ENCODE results near the gene COL9A3. TPM values are rescaled to one million over a fixed set of nuclear protein-coding genes. Genes with fewer than 3 reads are reported as not detected.

Gene COL9A3
- total RNA-seq, 2 experiments from 2014 or later: not detected

DNA sequence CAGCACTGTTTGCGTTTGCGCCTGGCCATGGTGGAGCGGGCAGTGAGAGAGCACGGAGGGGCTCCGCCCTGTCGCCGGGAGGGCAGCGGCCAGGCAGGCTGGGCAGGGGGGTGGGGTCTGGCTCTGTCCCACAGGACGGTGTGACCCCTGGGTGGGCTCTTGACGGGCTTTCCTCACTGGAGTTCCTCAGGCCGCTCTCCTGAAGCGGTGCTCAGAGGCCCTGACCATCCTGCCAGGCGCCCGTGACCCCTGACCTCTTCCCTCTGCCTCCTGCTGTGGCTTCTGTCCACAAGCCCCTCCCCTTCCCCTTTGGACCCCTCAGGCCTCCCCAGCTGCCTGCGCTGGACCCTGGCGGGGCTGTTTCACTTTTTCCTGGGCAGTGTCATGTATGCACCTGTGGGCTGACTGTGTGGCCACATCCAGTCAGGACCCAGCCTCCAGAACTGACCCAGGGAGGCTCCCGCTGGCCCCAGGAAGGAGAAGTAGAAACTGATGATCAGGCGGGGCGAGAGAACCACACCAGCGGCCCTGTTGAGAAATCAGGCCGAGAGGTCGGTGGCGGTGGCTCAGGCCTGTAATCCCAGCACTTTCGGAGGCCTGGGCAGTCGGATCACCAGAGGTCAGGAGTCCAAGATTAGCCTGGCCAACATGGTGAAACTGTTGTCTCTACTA lies 11.0 kb upstream of the COL9A3 start:
- CTCF ChIA-PET: interaction anchor here (1.2 to 3.8 kb wide), 2 partner anchors 14 to 32 kb away, joined by 3 to 21 read pairs; no protein-coding TSS in a partner anchor
- POLR2A ChIA-PET: interaction anchor here (0.6 to 2.3 kb wide), 2 partner anchors 11 to 19 kb away, joined by 3 to 7 read pairs; no protein-coding TSS in a partner anchor

DNA sequence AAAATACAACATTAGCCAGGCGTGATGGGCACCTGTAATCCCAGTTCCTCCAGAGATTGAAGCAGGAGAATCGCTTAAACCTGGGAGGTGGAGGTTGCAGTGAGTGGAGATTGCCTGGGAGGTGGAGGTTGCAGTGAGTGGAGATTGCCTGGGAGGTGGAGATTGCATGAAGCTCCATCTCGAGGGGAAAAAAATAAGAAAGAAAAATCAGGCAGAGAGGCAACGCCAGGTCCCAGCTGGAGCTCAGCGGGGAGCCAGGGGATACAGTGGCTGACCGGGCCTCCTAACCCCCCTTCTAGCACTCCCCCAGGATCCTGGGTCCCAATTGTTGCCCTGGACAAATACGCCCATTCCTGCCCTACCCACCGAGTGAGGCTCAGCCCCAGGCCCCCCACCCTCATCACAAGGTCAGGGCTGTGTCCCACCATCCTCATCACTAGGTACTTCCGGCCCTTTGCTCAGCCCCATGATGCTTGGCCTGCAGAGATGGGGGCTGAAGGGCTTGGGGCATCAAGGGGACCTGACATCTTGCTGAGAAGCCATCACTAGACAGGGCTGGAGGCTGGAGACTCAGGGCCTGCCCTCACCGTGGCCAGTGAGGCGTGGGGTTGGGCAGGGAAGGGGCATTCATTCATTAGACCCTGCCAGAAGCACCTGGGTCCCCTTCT lies 10.3 kb upstream of the COL9A3 start:
- CTCF ChIA-PET: interaction anchor here (3.8 kb wide), 1 partner anchor 15 kb away, joined by 21 read pairs; no protein-coding TSS in a partner anchor
- POLR2A ChIA-PET: no interaction called here

DNA sequence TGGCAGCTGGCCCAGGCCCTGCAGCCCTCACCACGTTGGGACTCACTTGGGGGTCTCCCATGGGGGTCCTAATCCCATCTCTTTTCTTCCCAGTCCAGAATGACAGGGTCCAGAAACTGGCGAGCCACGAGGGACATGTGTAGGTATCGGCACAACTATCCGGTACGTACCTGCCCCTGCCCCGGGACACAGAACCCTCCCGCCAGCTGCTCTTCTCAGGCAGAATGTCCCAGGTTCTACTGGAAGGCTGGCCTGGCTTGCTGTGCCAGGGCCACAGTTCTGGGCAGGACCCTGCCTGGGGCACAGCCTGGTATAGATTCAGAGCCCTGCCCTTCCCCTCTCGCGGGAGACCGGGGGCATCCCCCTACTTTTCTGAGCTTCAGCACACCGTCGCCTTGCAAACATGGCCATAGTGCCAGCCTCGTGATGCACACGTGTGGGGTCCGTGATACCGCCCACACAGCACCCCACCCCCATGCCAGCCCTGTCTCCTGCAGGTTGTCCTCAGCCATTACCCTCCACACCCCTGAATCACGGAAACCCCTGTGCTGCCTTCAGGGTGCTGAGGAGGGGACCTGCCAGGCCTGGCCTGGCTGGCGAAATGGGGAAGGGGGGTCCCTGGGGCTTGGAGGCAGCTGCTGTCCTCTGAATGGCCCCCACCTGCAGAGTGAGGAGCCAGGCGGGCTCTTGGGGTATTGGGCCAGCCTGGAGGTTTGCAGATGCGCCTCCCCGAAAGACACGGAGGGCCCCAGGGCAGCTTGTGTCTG lies 9.2 kb upstream of the COL9A3 start:
- ChIA-PET CTCF (interaction anchor here (0.8 to 3.8 kb wide), 21 partner anchors 9 to 308 kb away, joined by 3 to 21 read pairs (median 4); partner anchors contain the start of genes COL9A3 and MRGBP), POLR2A (interaction anchor here (0.5 to 0.9 kb wide), 3 partner anchors 11 to 68 kb away, joined by 3 to 6 read pairs (median 4); partner anchors contain the start of gene MRGBP)

DNA sequence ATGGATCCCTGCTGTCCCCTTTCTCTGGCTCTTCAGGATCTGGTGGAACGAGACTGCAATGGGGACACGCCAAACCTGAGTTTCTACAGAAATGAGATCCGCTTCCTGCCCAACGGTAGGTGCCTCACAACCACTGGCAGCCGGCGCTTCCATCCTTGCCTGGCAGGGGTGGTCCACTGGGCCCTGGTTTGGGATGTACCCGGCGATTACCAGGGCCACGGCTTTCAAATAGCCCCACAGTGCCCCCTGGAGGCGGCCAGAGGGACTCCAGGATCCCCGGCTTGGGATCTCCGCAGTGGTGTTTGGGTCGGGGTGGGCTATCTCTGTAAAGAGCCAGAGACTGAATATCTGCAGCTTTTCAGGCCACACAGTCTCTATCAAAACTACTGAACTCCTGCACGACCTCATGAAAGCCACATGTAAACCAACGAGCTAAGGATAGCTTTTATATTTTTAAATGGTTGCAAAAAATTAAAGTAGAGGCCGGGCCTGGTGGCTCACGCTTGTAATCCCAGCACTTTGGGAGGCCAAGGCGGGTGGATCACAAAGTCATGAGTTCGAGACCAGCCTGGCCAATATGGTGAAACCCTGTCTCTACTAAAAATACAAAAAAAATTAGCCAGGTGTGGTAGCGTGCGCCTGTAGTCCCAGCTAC lies 8.5 kb upstream of the COL9A3 start:
- CTCF ChIA-PET: interaction anchor here (0.5 to 3.8 kb wide), 23 partner anchors 8 to 398 kb away, joined by 3 to 21 read pairs (median 4); partner anchors contain the start of genes COL9A3, MRGBP and TCFL5
- POLR2A ChIA-PET: interaction anchor here (0.5 to 0.9 kb wide), 6 partner anchors 8 to 634 kb away, joined by 3 to 9 read pairs (median 4); partner anchors contain the start of genes COL9A3 and MRGBP

DNA sequence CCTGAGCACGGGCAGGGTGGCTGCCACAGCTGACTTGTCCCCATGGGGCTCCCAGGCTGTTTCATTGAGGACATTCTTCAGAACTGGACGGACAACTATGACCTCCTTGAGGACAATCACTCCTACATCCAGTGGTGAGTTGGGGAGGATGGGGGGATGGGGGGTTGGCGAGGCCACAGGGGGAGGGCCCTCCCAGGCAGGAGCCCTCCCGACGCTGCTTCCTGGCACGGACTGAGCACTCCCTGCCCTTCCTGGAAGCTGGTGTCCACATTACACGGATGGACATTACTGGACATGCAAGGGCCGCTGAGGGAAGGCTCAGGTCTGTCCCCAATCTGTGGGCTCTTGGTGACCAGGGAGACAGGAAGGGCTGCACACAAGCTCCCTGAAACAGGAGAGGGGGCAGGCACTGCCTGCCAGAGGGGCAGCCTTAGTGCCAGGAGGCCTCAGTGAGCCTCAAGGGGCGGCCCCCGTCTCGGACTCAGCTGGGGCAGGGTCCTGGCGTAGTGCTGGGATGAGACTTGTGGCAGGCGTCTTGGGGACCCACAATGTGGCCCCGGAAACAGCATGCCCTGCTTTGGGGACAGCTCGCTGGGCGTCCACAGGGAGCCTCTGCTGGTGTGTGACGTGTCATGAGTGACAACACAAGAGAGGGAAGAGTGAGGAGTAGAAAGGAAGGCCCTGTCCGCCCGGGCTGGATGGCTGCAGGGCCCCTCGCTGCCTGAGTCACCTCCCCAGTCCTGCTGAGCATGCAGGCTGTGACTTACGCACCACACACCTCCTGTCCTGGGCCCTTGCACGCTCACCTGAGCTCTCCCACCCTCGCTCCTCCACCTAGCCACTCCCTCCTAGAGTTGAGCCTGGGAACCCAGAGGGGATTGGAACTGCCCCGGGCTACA lies 7.1 kb upstream of the COL9A3 start:
- POLR2A ChIA-PET: no interaction called here
- CTCF ChIA-PET: interaction anchor here (0.7 to 3.8 kb wide), 5 partner anchors 13 to 310 kb away, joined by 3 to 21 read pairs (median 9); no protein-coding TSS in a partner anchor

DNA sequence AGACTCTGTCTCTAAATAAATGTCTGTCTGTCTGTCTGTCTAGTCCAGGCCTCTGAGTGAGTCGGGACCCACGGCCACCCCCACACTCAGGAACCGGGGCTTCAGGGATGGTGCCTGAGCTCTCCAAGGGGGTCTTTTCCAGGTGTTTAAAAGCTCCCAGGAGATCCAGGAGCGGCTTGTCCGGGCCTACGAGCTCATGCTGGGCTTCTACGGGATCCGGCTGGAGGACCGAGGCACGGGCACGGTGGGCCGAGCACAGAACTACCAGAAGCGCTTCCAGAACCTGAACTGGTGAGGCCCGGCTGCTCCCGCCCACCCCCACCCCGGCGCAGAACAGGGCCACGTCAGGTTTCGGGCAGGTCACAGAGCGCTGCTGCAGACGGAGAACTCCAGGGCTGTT lies 5.5 kb upstream of the COL9A3 start:
- ChIA-PET CTCF (no interaction called here), POLR2A (no interaction called here)

DNA sequence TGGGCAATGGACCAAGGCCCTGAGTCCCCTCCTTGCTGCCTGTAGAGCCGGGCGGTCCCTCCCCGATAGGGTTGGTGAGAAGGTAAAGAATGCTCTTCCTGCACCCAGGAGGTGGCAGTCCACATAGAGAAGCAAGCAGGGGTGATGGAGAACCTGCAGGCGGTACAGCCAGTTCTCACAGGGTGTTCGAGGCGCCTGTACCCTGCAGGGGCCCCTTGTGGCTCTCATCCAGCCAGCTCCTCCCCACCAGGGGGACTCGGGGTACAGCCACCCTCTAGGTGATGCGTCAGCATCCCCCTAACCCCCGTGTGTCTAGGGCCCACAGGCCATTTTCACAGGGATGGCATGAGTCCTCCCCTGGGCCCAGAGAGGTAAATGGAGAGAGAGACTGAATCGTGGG lies 5.1 kb upstream of the COL9A3 start:
- ChIA-PET POLR2A (no interaction called here), CTCF (no interaction called here)

DNA sequence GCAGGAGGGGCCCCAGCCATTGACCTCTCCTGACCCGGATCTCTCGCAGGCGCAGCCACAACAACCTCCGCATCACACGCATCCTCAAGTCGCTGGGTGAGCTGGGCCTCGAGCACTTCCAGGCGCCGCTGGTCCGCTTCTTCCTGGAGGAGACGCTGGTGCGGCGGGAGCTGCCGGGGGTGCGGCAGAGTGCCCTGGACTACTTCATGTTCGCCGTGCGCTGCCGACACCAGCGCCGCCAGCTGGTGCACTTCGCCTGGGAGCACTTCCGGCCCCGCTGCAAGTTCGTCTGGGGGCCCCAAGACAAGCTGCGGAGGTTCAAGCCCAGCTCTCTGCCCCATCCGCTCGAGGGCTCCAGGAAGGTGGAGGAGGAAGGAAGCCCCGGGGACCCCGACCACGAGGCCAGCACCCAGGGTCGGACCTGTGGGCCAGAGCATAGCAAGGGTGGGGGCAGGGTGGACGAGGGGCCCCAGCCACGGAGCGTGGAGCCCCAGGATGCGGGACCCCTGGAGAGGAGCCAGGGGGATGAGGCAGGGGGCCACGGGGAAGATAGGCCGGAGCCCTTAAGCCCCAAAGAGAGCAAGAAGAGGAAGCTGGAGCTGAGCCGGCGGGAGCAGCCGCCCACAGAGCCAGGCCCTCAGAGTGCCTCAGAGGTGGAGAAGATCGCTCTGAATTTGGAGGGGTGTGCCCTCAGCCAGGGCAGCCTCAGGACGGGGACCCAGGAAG lies 4.5 kb upstream of the COL9A3 start:
- CTCF ChIA-PET: no interaction called here
- POLR2A ChIA-PET: no interaction called here

DNA sequence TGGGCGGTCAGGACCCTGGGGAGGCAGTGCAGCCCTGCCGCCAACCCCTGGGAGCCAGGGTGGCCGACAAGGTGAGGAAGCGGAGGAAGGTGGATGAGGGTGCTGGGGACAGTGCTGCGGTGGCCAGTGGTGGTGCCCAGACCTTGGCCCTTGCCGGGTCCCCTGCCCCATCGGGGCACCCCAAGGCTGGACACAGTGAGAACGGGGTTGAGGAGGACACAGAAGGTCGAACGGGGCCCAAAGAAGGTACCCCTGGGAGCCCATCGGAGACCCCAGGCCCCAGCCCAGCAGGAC lies 4.0 kb upstream of the COL9A3 start:
- ChIA-PET POLR2A (no interaction called here), CTCF (no interaction called here)

DNA sequence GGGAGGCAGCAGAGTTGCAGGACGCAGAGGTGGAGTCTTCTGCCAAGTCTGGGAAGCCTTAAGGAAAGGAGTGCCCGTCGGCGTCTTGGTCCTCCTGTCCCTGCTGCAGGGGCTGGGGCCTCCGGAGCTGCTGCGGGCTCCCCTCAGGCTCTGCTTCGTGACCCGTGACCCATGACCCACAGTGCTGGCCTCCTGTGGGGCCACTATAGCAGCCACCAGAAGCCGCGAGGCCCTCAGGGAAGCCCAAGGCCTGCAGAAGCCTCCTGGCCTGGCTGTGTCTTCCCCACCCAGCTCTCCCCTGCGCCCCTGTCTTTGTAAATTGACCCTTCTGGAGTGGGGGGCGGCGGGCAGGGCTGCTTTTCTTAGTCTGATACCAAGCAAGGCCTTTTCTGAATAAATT lies 3.3 kb upstream of the COL9A3 start:
- CTCF ChIA-PET: no interaction called here
- POLR2A ChIA-PET: no interaction called here

DNA sequence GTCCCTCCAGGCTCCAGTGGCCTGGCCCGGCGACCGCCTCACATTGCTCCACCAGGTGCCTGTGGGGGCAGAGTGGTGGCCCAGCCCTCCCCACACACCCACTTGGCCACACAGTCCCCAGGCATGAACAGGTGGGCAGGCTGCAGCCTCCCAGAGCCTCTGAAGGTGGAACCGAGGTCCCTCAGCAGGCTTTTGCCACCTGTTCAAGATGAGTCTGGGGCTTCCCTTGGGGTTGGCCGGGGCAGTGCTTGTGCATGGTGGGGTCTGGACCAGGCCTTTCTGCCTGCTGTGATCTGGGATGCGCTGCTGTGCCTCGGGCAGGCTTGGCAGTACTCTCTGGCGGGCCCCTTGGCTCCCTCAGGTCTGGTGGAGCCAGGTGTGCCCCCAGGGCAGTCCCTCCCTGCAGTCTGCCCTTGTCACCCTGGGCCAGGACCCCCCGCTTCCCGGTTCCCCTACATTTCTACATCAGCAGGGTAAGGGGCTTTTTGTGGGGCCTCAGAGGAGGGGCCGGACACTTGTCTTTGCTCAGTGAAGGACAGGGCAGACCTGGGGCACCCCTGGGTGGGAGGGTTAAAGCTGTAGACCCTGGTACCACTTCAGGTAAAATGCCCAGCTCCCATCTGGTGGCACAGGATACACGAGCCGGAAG lies 2.7 kb upstream of the COL9A3 start:
- CTCF ChIA-PET: interaction anchor here (1.0 to 1.3 kb wide), 2 partner anchors 42 to 120 kb away, joined by 3 to 4 read pairs; no protein-coding TSS in a partner anchor

DNA sequence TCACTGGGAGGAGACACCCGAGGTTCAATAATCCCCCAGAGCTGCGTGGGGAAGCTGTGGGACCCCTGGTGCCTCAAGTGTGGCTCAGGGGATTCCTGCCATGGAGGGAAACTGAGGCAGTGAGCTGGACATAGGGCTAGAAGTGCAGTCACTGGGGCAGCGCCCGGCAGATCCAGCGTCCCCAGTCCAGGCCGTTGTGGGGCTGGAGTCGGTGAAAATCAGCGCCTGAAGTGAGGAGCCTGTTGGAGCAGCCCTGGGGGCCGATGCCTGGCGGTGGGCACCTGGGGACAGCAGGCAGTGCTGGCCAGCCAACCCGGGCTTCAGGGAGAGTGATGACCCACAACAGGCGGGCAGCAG lies 2.2 kb upstream of the COL9A3 start:
- ChIA-PET POLR2A (no interaction called here), CTCF (interaction anchor here (1.0 to 1.3 kb wide), 2 partner anchors 42 to 119 kb away, joined by 3 to 4 read pairs; no protein-coding TSS in a partner anchor)

More for the DNA sequence above, 2.7 kb upstream of the COL9A3 start:
- POLR2A ChIA-PET: no interaction called here

DNA sequence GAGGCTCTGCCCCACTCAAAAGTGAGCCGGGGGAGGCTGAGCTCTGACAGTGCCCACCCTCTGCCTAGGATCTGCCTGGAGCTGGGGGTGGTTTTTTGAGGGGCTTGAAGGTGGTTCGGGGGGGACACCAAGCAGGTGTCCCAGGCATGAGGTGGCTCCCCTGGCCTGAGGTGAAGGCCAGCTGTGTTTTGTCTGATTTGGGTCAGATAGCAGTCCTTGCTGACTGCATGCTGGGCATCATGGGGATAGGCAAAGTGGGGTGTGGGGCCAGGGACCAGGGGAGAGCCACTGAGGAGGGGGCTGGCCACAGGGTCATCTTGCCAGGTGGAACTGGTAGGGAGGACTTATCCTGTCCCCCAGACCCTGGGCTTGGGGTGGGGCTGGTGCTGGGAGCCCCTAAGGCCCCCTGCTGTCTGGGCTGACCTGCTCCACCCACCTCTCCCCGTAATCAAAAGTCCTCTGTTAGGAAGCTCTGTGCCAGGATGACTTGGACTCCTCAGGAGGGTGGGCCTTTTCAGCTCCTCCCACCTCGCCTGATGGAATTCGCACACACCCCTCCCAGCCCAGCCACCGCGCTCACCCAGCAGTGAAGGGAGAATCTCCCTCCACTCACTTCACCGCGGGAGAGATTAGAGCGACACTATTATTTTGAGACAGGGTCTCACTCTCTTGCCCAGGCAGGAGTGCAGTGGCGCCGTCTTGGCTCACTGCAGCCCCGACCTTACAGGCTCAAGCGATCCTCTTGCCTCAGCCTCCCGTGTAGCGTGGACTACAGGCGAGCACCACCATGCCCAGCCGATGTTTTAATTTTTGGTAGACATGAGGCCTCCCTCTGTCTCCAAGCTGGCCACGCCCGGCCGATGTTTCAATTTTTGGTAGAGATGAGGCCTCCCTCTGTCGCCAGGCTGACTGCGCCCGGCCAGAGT lies 1.5 kb upstream of the COL9A3 start:
- CTCF ChIA-PET: interaction anchor here (0.8 to 1.3 kb wide), 3 partner anchors 31 to 119 kb away, joined by 3 to 4 read pairs (median 3); no protein-coding TSS in a partner anchor

DNA sequence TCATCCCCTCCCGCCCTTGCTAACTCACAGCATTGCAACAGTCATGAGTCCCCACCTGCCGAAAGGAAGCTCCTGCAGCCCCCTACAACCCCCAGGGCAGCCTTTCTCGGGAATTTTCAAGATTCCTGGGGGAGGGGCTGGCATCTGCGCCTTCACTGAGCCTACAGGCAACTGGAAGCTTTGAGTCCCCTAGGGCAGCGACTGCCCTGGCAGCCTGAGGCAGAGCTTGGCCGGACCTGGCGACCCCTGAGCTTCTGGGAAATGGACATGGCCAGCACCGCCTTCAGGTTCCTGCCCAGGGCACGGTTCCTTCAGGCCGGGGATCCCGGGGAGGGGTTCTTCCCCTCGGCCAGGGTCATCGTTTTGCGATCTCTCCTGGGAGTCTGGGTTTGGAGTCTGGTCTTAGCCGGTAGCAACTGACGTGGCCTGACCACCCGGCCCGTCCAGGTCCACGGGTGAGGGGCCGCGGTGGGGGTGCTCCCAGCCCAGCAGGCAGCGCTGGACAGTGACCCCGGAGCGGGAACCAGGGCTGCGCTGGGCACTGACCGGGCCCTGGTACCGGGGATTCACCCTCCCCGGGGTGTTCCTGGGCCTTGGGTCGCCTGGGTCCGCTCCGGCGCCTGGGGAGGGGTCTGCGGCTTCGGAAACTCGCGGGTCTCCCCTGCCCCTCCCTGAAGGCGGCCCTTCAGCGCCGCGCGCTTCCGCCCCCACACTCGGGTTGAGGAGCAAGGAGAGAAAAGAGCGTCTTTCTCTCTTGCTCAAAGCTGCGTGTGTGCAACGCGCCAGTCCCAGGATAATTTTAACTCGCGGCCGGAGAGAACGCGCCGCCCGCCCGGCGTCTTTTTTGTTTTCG lies 593 bp upstream of the COL9A3 start:
- POLR2A ChIA-PET: interaction anchor here (0.5 to 0.6 kb wide), 2 partner anchors 8 to 144 kb away, joined by 3 to 9 read pairs; no protein-coding TSS in a partner anchor

More for the DNA sequence above, 1.5 kb upstream of the COL9A3 start:
- POLR2A ChIA-PET: interaction anchor here (0.5 kb wide), 1 partner anchor 143 kb away, joined by 3 read pairs; no protein-coding TSS in a partner anchor

DNA sequence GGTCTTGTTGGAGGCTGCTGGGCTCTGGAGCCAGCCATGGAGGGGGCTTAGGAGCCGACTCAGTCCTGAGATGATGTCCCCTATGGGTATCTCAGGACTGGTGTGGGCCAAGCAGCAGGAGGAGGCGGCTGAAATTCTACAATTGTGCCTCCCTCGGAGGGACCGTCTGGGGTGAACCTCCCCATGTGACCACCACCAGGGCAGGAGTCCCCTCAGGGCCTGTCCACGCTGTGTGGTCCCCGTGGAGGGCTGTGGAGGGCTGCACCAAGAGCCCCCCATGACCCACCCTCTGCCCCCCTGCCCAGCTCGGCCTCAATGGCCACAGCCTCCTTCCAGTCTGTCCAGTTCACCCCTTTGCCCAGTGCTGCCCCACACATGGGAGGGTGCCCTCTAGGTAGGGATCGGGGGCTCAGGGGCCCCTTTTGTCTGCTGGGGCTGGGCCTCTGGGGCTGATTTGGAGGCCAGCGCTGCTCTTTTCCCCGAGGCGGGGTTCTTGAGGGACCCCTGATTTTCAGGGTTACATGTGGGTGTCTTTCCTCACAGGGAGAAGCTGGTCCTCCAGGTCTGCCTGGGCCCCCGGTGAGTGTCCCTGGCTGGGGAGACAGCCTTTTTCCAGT lies 1.2 kb downstream of the COL9A3 start:
- POLR2A ChIA-PET: no interaction called here
- CTCF ChIA-PET: interaction anchor here (1.1 kb wide), 1 partner anchor 10 kb away, joined by 4 read pairs; no protein-coding TSS in a partner anchor

More for the DNA sequence above, 593 bp upstream of the COL9A3 start:
- CTCF ChIA-PET: interaction anchor here (0.7 to 0.8 kb wide), 2 partner anchors 8 to 30 kb away, joined by 3 to 5 read pairs; no protein-coding TSS in a partner anchor

Measured in activated CD8-positive, alpha-beta memory T cell treated with anti-CD3 and anti-CD28 coated beads for 36 hours (primary cell).